Hypothalamus (tissue), 51 donors: ENCODE measurements around the gene TAS2R1.

Source experiments
- DNase-seq, 51 donors: peaks; one replicate each; lab custom pipeline; 2025; lab: John Stamatoyannopoulos, UW

The TAS2R1 gene

GRCh38 chr5:9630251-9630650 lies at the start of gene TAS2R1:
TSS of gene TAS2R1 (minus strand) at chr5:9630351. CDS start at chr5:9630032, 319 bp downstream.
- DNase-seq = no peak

DNA sequence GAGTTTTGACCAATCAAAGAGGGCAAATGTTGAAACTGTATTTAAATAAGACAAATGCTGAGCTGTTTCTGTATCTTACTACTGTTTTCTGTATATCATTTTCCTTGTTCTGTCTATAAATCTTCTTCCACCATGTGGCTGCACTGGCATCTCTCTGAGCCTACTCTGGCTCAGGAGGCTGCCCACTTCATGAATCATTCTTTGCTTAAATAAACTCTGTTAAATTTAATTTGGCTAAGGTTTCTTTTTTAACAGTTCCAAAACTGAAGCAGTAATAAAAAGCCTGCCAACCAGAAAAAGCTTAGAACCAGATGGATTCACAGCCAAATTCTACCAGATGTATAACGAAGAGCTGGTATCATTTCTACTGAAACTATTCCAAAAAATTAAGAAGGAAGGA lies 40.2 kb upstream of the TAS2R1 start:
- no peak for DNase-seq

DNA sequence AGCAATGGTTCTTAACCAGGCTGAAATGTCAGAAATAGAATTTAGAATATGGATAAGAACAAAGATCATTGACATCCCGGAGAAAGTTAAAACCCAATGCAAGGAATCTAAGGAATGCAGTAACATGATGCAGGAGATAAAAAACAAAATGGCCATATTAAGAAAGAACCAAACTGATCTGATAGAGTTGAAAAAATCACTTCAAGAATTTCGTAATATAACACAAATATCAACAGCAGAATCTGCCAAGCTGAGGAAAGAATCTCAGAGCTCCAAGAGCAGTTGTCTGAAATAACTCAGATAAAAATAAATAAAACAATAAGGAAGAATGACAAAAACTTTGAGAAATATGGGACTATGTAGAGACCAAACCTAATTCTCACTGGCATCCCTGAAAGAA lies 37.8 kb upstream of the TAS2R1 start:
- no peak for DNase-seq

GRCh38 chr5:9663891-9664290 lies 33.7 kb upstream of the TAS2R1 start:
- no peak for DNase-seq

DNA sequence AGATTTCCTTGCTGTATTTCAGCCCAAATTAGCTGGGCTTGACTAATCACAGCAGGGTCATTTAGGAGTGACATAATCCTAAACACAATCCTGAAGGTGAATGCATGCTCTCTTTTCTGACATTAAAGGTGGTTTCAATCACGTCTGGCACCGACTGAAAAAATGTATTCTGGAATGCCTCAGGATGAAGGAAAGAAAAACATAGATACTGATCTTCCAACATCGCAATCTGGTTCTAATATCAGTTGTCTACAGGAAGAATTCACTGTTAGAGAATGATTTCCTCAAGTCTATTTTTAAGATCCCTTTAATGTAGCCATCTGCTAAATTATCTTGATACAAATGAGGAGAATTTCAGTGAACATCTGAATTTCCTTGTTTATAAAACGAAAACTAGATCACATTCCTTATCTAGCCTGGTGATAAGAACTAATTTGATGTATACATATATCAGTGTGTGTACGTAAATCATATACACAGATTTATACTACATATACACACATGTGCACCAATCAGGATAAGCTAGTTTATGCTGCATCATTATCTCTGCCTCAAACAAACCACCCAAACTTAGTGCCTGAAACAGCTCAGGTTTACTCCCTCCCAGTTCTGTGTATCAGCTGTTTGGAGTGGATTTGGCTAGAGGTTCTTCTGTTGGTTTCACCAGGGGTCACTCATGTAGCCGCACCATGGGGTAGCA lies 31.3 kb upstream of the TAS2R1 start:
- no peak for DNase-seq

DNA sequence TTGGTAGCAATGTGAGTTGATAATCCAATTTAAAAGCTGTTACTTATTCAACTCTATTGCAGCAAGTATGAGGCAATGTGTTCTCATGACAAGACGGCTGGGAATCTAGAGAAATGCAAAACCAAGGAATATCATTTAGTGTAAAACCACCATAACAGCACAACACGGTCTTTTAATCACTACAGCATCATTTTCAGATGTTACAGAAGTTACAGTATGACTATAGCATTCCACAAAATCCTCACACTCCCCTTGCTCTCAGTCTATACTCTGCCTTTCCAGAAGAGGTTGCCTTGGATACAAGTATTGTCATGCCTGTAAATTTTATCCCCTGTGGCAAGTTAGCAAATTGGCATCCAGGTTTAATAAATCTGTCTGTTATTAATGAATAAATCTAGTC lies 28.6 kb upstream of the TAS2R1 start:
- no peak for DNase-seq

- no peak for DNase-seq
These were observed 27.7 kb upstream of the TAS2R1 start for GRCh38 chr5:9657819-9658218.

GRCh38 chr5:9655641-9656040 lies 25.5 kb upstream of the TAS2R1 start:
- DNase-seq = no peak

GRCh38 chr5:9654886-9655285 lies 24.7 kb upstream of the TAS2R1 start:
- no peak for DNase-seq

DNA sequence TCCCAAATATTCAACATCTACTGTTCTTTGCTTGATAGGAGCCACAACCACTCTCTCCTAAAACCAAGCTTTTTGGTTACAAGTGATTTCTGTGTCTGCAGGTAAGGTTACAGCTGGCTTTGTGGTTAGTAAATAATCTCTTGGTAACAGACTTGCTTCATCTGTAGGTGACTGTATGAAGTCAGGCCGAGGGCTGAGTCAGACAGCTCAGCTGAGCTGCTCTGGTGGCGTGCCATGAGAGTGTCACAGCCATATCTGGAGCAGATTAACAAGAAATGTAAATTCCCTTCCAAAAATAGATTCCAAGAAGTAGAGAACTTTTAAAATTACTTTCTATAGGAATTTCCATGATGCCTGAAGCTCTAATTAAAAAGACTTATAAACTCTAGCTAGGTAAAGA lies 23.7 kb upstream of the TAS2R1 start:
- no peak for DNase-seq

DNA sequence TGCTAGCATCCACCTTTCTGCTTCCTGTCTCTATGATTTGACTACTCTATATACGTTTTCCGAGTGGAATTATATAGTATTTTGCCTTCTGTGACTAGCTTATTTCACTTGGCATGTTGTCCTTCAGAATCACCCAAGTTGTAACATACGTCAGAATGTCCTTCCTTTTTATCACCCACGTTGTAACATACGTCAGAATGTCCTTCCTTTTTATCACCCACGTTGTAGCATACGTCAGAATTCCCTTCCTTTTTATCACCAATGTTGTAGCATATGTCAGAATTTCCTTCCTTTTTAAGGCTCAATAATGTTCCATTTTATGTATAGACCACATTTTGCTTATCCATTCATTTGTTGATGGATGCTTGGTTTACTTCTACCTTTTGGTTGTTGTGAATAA lies 22.9 kb upstream of the TAS2R1 start:
- DNase-seq = no peak

DNA sequence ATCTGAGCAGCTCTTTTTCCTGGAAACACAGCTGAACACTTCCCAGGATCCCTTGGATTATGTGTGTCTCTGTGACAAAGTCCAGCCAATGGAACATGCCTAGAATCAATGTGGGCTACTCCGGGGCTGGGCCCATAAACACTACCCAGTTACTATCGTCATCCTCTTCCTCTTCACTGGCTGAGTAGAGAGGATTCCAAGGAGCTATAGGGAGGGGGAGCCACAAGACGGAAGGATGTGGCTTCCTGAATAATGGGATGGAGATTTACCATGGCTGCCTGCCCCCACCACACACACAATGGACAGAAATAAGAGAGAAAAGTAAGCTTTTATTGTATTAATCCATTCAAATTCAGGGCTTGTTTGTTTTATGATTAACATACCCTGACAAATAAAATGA lies 22.1 kb upstream of the TAS2R1 start:
- DNase-seq = no peak

GRCh38 chr5:9646843-9647242 lies 16.7 kb upstream of the TAS2R1 start:
- no peak for DNase-seq

GRCh38 chr5:9644630-9645029 lies 14.5 kb upstream of the TAS2R1 start:
- no peak for DNase-seq

GRCh38 chr5:9642621-9643020 lies 12.5 kb upstream of the TAS2R1 start:
- peak in 1 of 51 donors; percentile 3 for DNase-seq

DNA sequence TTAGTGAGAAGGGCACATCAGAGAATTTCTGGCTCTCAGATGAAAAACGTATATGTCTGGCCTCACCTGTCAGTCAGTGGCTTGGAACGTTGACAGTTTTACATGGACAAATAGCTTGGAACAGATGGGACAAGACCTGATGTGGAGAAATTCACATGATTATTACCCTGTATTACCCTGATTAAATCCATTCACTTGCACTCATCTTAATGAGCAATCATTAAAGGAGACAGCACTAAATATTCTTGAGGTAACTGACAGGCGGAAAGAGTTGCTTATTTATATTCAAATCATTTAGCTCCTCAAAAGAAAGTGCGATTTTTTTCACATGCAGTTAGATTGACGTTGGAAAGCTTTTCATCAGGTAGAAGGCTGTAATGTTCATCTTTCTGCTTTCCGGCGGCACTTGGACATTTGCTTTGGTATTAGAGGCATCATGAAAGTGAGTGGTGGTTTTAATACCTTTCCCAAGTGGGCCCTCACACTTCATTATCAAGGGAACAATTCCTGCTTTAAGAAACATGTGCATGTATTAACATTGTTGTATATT lies 11.7 kb upstream of the TAS2R1 start:
- DNase-seq = no peak

DNA sequence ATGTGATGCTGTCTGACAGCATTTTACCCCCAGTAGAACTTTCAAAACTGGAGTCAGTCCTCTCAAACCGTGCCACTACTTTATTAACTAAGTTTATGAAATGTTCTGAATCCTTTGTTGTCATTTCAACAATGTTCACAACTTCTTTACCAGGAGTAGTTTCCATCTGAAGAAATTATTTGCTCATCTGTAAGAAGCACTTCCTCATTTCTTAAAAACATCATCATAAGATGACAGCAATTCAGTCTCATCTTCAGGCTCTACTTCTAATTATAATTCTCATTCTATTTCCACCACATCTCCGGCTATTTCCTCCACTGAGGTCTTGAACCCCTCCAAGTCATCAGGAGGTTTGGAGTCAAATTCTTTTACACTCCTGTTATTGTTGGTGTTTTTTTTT lies 2.3 kb upstream of the TAS2R1 start:
- no peak for DNase-seq

DNA sequence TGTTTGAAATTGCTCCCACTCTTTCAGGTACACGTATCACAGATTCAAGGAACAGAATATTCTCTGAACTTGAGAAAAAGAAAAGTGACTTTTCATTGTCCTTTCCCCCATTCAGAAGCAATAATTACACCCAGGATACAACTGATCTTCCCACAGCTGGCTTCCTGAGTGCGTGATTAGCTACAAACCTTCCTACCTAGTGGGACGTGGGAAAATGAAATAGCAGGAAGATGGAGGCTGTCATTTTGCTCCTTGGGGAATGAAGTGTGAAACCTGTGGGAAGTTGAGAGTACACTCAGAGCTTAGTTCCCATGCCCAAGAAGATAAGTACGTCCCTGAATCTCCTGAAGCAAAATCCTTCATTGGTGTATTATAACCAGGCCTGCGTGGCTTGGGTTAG lies 2.6 kb downstream of the TAS2R1 start:
- DNase-seq = peak in 1 of 51 donors; percentile 14

- DNase-seq = peak in 1 of 51 donors; percentile 50
These were observed 3.2 kb downstream of the TAS2R1 start for GRCh38 chr5:9626955-9627354.

DNA sequence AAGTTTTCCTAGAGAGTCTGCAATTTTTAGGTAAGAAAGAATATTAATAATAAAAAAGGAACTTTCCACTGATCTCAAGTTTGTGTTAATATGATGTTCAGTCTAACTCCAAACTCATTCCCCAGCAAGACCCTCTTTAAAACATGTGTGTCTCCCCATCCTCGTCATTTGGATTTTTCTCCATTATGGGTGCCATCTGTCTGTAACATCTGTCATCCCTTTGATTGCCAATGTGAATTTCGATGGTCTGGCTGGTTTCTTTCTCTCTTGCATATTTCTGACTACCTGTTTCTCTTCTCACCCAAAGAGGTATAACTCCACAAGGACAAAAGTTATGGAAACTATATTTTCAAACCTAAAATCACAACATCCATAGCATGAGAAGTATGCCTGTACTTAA lies 4.4 kb downstream of the TAS2R1 start:
- DNase-seq = no peak

DNA sequence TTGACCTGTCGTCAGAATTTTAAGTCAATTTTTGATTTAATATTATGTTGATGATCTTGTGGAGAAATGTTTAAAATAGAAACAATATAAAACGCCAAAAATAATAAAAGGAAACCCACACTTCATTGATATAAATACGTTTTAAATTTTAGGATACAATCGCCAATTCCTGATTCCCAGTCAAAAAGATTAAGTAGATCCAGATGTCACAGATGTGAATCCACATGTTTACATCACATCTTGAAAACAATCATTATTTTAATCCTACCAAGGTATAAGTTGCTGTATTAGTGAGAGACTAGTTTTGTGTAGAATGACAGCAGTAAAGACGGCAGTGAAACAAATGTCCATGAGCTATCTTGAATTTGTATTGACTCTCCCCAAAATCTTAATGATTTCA lies 4.9 kb downstream of the TAS2R1 start:
- no peak for DNase-seq

- DNase-seq = no peak
These were observed 5.8 kb downstream of the TAS2R1 start for GRCh38 chr5:9624196-9624947.
